HG03432 (cell line): Measurements from ENCODE around the gene NUDT14.

Experiments used
- ATAC-seq: cut with Tn5 transposase; IDR thresholded peaks from one replicate; pipeline ENCODE4 v1.9.1; 2021; ENCODE audit warnings: mild to moderate bottlenecking, moderate library complexity; ENCODE audit not compliant: unreplicated experiment

NUDT14 gene

GRCh38 chr14:105138021-105138541 lies 43.0 kb downstream of the NUDT14 start:
- no peak for ATAC-seq

GRCh38 chr14:105137481-105138020 lies 43.6 kb downstream of the NUDT14 start:
- ATAC-seq = no peak

- ATAC-seq = no peak
These were observed 44.5 kb downstream of the NUDT14 start for GRCh38 chr14:105136401-105137322.

GRCh38 chr14:105135700-105136395 lies 45.3 kb downstream of the NUDT14 start:
- no peak for ATAC-seq

- ATAC-seq = no peak
These were observed 48.0 kb downstream of the NUDT14 start for GRCh38 chr14:105132921-105133654.

GRCh38 chr14:105131241-105131640 lies 49.9 kb downstream of the NUDT14 start:
- ATAC-seq = no peak

- no peak for ATAC-seq
These were observed 53.1 kb downstream of the NUDT14 start for GRCh38 chr14:105128059-105128458.

- no peak for ATAC-seq
These were observed 54.2 kb downstream of the NUDT14 start for GRCh38 chr14:105126981-105127329.

- ATAC-seq = no peak
These were observed 54.8 kb downstream of the NUDT14 start for GRCh38 chr14:105126126-105126980.

- no peak for ATAC-seq
These were observed 56.3 kb downstream of the NUDT14 start for GRCh38 chr14:105124823-105125222.

GRCh38 chr14:105123981-105124765 lies 56.9 kb downstream of the NUDT14 start:
- no peak for ATAC-seq

GRCh38 chr14:105123064-105123665 lies 57.9 kb downstream of the NUDT14 start:
- no peak for ATAC-seq
